Activated gamma-delta T cell treated with Interleukin-2 at 50 U/mL for 16 hours (primary cell): Measurements from ENCODE around the gene MRI1.
"Not testable (repeated sequence)": the region's sequence is repeated elsewhere in the genome, so short reads cannot be mapped to it uniquely, and the experiment has no call there.

Experiments
- DNase-seq: peaks from one replicate; pipeline ENCODE4 v3.0.0-alpha.2; 2020

MRI1 gene

DNA sequence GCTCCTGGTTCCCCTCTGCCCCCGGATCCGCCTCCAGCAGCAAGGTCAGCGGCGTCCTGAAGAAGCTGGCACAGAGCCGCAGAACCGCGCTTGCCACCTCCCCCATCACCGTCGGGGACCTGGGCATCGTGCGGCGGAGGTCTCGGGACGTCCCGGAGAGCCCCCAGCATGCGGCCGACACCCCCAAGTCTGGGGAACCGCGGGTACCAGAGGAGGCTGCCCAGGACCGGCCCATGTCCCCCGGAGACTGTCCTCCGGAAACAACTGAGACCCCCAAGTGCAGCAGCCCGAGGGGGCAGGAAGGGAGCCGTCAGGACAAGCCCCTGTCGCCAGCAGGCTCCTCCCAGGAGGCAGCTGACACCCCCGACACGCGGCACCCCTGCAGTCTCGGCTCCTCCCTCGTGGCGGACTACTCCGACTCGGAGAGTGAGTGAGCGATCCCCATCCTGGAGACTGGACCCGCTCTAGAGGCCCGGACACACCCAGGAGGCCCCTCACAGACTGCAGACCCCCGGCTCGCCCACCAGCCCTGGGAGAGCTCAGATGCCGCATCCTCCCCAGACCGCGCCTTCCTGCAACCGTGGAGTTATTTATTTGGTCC, 1.6 kb upstream of the MRI1 start:
- DNase-seq: no peak

GRCh38 chr19:13763265-13763664, 1.1 kb upstream of the MRI1 start:
- no peak for DNase-seq

GRCh38 chr19:13764821-13765394, 586 bp downstream of the MRI1 start:
- DNase-seq: peak; percentile 29

GRCh38 chr19:13765395-13766094, 1.2 kb downstream of the MRI1 start:
- DNase-seq: no peak

DNA sequence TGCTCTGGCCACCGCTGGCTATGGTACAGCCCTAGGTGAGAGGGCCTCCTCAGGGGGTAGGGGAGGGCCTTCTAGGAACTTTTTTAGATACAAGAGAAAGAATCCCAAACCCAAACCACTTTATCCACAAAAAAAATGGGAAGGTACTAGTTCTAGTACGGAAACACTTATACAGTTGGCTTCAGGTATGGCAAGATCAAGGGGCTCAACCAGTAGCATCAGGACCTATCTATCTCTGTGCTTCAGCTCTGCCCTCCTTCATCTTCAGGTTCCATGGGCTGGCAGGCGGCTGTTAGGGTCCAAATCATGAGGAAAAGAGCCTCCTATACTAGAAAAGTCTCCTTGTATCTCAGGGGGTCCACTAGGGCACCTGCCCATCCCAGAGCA, 1.8 kb downstream of the MRI1 start:
- DNase-seq: no peak

DNA sequence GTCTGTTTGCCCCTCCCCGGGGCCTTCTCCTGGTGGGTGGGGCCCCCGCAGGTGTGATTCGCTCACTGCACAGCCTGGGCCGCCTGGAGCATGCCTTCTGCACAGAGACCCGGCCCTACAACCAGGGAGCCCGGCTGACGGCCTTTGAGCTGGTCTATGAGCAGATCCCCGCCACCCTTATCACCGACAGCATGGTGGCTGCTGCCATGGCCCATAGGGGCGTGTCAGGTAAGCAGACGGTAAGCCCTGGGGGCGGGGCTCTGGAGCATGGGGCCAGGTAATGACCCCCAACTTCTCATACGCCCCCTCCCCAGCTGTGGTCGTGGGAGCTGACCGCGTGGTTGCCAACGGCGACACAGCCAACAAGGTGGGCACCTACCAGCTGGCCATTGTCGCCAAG, 4.2 kb downstream of the MRI1 start:
- DNase-seq: no peak

DNA sequence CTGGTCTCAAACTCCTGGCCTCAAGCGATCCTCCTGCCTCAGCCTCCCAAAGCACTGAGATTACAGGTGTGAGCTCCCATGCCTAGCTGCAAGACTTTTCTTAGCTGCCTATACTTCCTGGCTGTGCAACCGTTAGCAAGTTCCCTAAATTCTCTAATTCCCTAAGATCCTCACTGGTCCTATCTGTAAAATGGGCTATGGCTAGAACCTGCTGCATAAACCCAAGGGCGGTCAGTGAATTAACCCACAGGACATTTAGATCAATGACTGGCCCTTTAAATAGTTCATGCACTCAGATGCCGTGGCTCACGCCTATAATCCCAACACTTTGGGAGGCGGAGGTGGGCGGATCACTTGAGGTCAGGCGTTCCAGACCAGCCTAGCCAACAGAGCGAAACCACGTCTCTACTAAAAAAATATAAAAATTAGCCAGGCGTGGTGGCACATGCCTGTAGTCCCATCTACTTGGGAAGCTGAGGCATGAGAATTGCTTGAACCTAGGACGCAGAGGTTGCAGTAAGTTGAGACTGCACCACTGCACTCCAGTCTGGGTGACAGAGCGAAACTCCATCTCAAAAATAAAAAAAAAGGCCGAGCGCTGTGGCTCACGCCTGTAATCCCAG, 5.8 kb downstream of the MRI1 start:
- DNase-seq: no peak

DNA sequence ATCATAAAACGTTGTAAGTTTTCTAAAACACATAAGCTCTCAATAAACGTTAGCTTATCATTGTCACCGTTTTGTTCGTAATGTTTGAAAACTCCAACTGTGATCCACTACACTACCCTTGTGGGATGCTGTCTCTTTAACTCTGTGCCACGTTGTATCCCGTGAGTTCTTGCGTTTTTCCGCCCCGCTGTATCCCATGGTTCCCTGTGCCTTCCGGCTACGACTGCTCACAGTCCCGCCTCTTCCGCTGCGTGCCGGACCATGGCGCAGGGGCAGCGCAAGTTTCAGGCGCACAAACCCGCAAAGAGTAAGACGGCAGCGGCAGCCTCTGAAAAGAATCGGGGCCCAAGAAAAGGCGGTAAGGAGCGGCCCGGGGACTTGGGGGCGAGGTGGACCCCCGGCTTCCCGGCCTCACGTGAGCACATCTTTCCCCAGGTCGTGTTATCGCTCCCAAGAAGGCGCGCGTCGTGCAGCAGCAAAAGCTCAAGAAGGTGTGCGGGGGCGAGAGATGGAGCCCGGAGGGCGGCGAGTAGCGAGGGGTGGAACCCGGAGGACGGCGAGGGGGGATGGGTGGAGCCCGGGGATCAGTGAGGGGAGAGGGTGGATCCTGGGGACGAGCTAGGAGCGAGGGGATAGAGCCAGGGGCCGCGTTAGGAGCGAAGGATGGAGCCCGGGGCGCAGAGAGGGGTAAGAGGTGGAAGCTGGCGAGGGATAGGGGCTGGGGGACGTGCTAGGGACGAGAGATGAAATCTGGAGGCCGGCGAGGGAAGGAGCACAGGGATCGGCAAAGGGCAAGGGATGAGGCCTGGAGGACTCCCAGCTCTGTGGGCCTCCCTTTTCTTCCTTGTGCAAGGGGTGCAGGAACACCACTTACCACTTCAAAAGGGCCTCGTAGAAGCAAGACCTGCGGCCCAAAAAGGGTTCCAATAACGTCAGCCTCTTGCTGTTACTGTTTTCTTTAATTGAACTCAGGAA, 10.2 kb downstream of the MRI1 start, which contains the start of gene C19orf53:
TSS of gene C19orf53 (plus strand) at position 240 of the 975 bp plus-strand sequence. CDS start at position 262, 22 bp downstream.
- peak; percentile 82 for DNase-seq

DNA sequence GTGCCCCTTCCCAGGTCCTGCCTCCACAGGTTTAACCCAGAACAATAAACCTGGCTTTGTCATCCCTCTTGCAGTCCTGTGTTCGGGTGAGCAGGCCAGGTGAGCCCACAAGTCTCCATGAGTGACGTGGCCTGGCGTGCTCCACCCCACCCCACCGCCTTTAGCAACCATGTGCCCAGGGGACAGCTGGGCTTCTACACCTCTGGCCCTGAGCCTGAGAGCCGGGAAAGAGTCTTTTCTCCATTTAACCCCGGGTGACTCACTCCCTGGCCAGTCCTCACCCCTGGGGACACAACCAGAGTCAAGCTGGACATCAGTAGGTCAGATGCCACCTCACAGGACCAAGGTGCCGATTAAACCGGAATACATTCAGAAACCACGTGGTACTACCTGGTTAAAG, 14.1 kb downstream of the MRI1 start:
- no peak for DNase-seq

DNA sequence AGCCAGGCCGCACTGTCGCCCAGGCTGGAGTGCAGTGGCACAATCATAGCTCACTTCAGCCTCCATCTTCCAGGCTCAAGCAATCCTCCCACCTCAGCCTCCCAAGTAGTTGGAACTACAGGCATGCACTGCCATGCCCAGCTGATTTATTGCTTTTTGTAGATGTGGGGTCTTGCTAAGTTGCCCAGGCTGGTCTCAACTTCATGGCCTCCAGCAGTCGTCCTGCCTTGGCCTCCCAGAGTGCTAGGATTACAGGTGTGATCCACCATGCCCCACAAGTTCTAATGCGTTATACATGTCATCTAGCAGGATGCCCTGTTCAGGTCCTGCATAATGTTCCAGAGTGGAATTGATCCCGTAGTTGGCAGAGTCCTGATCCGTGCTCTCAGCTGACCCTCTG, 14.5 kb downstream of the MRI1 start:
- no peak for DNase-seq

- DNase-seq: not testable (repeated sequence)
Observed at GRCh38 chr19:13779794-13780193, 15.5 kb downstream of the MRI1 start.

DNA sequence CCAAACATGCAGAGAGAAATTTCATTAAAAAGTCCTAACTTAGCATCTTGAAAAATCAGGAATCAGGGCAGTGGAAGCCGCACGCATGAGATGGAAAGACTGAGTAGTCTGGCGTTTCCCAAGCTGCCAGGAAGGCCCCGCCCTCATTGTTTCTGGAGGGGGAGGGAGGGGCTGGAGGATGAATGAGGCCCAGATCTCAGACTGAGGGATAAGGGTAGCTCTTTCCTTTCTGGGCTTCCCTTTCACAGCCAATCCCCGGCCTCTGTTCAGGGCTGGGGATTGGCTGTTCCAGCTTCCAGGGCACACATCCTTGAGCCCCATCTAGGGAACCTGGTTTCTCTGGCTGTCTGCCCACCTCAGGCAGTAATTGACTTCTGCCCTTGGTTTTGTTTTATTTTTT, 17.2 kb downstream of the MRI1 start:
- DNase-seq: no peak

GRCh38 chr19:13782537-13782936, 18.2 kb downstream of the MRI1 start:
- DNase-seq: no peak

- no peak for DNase-seq
Observed at GRCh38 chr19:13783565-13784500, 19.5 kb downstream of the MRI1 start.

GRCh38 chr19:13784731-13785452, 20.6 kb downstream of the MRI1 start:
- DNase-seq: peak; percentile 75

DNA sequence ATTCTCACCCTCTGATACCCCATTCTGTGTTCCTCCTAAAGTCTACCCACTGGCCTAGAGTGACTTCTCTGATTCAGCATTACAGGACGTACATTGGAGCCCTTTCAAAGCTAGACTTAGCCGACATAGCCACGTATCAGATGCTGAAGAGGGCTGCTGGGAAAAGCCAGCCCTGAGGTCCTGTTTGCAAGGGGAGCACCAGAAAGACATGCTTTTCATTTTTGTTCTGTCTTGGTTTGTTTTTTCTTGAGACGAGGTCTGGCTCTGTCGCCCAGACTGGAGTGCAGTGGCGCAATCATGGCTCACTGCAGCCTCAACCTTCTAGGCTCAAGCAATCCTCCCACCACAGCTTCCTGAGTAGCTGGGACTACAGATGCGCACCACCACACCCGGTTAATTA, 24.7 kb downstream of the MRI1 start:
- DNase-seq: peak; percentile 39

DNA sequence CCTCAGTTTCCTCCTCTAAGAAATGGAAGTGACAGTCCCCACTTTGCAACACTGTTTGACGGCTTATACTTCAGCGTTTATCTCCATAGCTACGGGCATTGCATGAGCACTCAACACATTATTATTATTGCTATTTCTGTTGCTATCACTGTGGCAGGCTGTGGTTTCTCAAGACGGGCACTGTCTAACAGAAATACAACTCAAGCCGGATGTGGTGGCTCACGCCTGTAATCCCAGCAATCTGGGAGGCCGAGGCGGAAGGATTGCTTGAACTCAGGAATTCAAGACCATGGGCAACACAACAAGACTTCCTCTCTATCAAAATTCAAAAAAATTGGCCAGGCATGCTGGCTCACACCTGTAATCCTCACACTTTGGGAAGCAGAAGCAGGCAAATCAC, 26.0 kb downstream of the MRI1 start:
- DNase-seq: no peak

- DNase-seq: not testable (repeated sequence)
Observed at GRCh38 chr19:13793317-13793716, 29.0 kb downstream of the MRI1 start.

DNA sequence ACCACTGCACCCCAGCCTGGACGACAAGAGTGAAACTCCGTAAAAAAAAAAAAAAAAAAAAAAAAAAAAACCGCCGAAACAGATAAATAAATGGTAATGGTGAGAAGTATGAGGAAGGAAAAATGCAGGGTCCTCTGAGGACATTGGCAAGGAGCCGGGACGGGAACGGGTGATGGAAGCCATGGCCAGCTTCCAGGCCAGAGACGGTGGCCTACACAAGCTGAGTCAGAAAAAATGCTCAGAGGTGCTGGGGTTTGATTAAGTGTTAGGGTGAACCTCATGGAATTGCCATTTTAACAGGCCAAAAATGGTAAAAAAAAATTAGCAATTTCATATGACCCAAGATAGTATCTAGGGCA, 30.1 kb downstream of the MRI1 start:
- no peak for DNase-seq

GRCh38 chr19:13794757-13795589, 30.7 kb downstream of the MRI1 start, which contains the start of gene ZSWIM4:
Gene ZSWIM4 (plus strand): TSS chr19:13795443. CDS start chr19:13795649, 206 bp downstream.
- DNase-seq: peak; percentile 95
